GM23338 (cell line): Measurements from ENCODE around the gene IRF2BP1. TPM values are rescaled to one million over a fixed set of nuclear protein-coding genes. Genes with fewer than 3 reads are reported as not detected.

ENCODE experiments used
- ATAC-seq: fragments of 200-7000 bp; cut with Tn5 transposase; 3 replicates; pipeline ENCODE4 v1.9.1; 2020
- DNase-seq: peaks from one replicate; pipeline ENCODE4 v3.0.0-alpha.2; 2015; ENCODE audit warnings: low spot score
- H2AFZ ChIP-seq: fragments of 200-600 bp; sonication (generic); 2 replicates; pipeline ENCODE4 v1.8.0; 2016; ENCODE audit warnings: antibody characterized with exemption, mild to moderate bottlenecking, moderate library complexity
- H3F3A ChIP-seq: fragments of 200-600 bp; sonication (generic); replicated peaks from 2 replicates; pipeline ENCODE4 v1.8.0; 2017; ENCODE audit warnings: antibody characterized with exemption, mixed run types, low read depth
- H3K27ac ChIP-seq: fragments of 200-600 bp; sonication (generic); 2 replicates; pipeline ENCODE4 v1.6.1; 2016; ENCODE audit warnings: low read depth
- H3K27me3 ChIP-seq: fragments of 200-600 bp; sonication (generic); 2 replicates; pipeline ENCODE4 v1.8.0; 2016; ENCODE audit warnings: mild to moderate bottlenecking, mixed run types, moderate library complexity; ENCODE audit not compliant: insufficient read depth
- H3K36me3 ChIP-seq: fragments of 200-600 bp; sonication (generic); 2 replicates; pipeline ENCODE4 v1.8.0; 2016; ENCODE audit warnings: mild to moderate bottlenecking; ENCODE audit not compliant: insufficient read depth
- H3K4me1 ChIP-seq: fragments of 200-600 bp; sonication (generic); 2 replicates; pipeline ENCODE4 v1.8.0; 2016; ENCODE audit warnings: mild to moderate bottlenecking, moderate library complexity; ENCODE audit not compliant: insufficient read depth
- H3K4me2 ChIP-seq: fragments of 200-600 bp; sonication (generic); 2 replicates; pipeline ENCODE4 v1.7.1; 2017; ENCODE audit warnings: mixed run types
- H3K4me3 ChIP-seq: fragments of 200-600 bp; sonication (generic); 2 replicates; pipeline ENCODE4 v1.6.1; 2016; ENCODE audit warnings: mixed run types
- H3K79me2 ChIP-seq: fragments of 200-600 bp; sonication (generic); replicated peaks from 2 replicates; pipeline ENCODE4 v1.8.0; 2017; ENCODE audit warnings: mild to moderate bottlenecking; ENCODE audit not compliant: insufficient read depth
- H3K9me2 ChIP-seq: fragments of 200-600 bp; sonication (generic); 2 replicates; pipeline ENCODE4 v1.8.0; 2017; ENCODE audit not compliant: insufficient read depth
- H4K20me1 ChIP-seq: fragments of 200-600 bp; sonication (generic); replicated peaks from 2 replicates; pipeline ENCODE4 v1.8.0; 2017; ENCODE audit warnings: mild to moderate bottlenecking; ENCODE audit not compliant: insufficient read depth
- H3K27ac Mint-ChIP-seq: 2 replicates; pipeline ENCODE4 v1.8.0; 2020; ENCODE audit warnings: inconsistent platforms, mild to moderate bottlenecking, moderate library complexity, mixed read lengths
- H3K27me3 Mint-ChIP-seq: 3 replicates; pipeline ENCODE4 v1.8.0; 2022; ENCODE audit warnings: low read depth, mild to moderate bottlenecking, moderate library complexity, mixed read lengths, inconsistent platforms; ENCODE audit not compliant: insufficient read depth, poor library complexity
- H3K36me3 Mint-ChIP-seq: 3 replicates; pipeline ENCODE4 v1.8.0; 2021; ENCODE audit warnings: low read depth, mild to moderate bottlenecking, inconsistent platforms, moderate library complexity, mixed read lengths
- H3K4me1 Mint-ChIP-seq: 3 replicates; pipeline ENCODE4 v1.8.0; 2020; ENCODE audit warnings: mild to moderate bottlenecking, inconsistent platforms, mixed read lengths
- H3K4me3 Mint-ChIP-seq: 3 replicates; pipeline ENCODE4 v1.8.0; 2021; ENCODE audit warnings: moderate library complexity, mild to moderate bottlenecking, inconsistent platforms, mixed read lengths
- H3K9me3 Mint-ChIP-seq: 3 replicates; pipeline ENCODE4 v1.8.0; 2020; ENCODE audit warnings: moderate library complexity, mild to moderate bottlenecking, inconsistent platforms, mixed read lengths
- EZH2 ChIP-seq: fragments of 200-600 bp; sonication (generic); IDR thresholded peaks from one replicate; pipeline ENCODE4 v1.8.0; 2017; ENCODE audit warnings: antibody characterized with exemption, mild to moderate bottlenecking, low read depth; ENCODE audit not compliant: unreplicated experiment
- EZH2phosphoT487 ChIP-seq: fragments of 200-600 bp; sonication (generic); IDR thresholded peaks from one replicate; pipeline ENCODE4 v1.8.1; 2018; ENCODE audit warnings: antibody characterized with exemption; ENCODE audit not compliant: unreplicated experiment
- JUNB ChIP-seq: IDR thresholded peaks from one replicate; pipeline ENCODE4 v1.6.1; 2016; ENCODE audit warnings: antibody characterized with exemption; ENCODE audit not compliant: unreplicated experiment
- NANOG ChIP-seq: IDR thresholded peaks from 2 replicates; pipeline ENCODE4 v1.6.1; 2016; ENCODE audit warnings: antibody characterized with exemption, borderline replicate concordance
- POLR2AphosphoS5 ChIP-seq: IDR thresholded peaks from 2 replicates; pipeline ENCODE4 v1.6.1; 2016; ENCODE audit warnings: antibody characterized with exemption, low read depth
- STAT1 ChIP-seq: IDR thresholded peaks from one replicate; pipeline ENCODE4 v1.6.1; 2016; ENCODE audit warnings: antibody characterized with exemption; ENCODE audit not compliant: unreplicated experiment
- ZNF114 ChIP-seq: fragments of 250-450 bp; sonication (Bioruptor Pico); IDR thresholded peaks from 2 replicates; pipeline ENCODE4 v1.5.0; 2020; ENCODE audit warnings: mild to moderate bottlenecking, moderate library complexity
- polyA plus RNA-seq: library from polyadenylated mRNA; unstranded; fragments of >200 nt; fragmentation: Nextera tagmentation; extraction: Ambion mirVana; gene quantifications from 2 replicates; pipeline ENCODE4 v1.2.1, GENCODE V29; 2016
- total RNA-seq: library from RNA; depleted of rRNA; stranded (reverse); fragments of >200 nt; shearing (Covaris generic); gene quantifications from 2 replicates; pipeline ENCODE4 v1.2.3, GENCODE V29; 2014
- TF ChIP-seq, protein P1 (sequence below), 2 experiments: fragments of 200-600 bp in 1 of 2; sonication (generic) in 1 of 2; conservative IDR thresholded peaks; 2 replicates each; pipeline versions ENCODE4 v1.5.1 to v1.6.1; 2016 to 2017; ENCODE audit warnings: antibody characterized with exemption in 2 of 2, low read depth in 2 of 2, mild to moderate bottlenecking in 2 of 2, moderate library complexity in 1 of 2
- TF ChIP-seq, protein P2 (sequence below): IDR thresholded peaks from 2 replicates; pipeline ENCODE4 v1.6.1; 2016; ENCODE audit warnings: antibody characterized with exemption
- TF ChIP-seq, protein P3 (sequence below): IDR thresholded peaks from one replicate; pipeline ENCODE4 v1.6.1; 2018; ENCODE audit warnings: antibody characterized with exemption; ENCODE audit not compliant: unreplicated experiment

Gene IRF2BP1
- total and polyA plus RNA-seq, 2 experiments from 2014 or later, result 10.4 to 41.6 TPM

DNA sequence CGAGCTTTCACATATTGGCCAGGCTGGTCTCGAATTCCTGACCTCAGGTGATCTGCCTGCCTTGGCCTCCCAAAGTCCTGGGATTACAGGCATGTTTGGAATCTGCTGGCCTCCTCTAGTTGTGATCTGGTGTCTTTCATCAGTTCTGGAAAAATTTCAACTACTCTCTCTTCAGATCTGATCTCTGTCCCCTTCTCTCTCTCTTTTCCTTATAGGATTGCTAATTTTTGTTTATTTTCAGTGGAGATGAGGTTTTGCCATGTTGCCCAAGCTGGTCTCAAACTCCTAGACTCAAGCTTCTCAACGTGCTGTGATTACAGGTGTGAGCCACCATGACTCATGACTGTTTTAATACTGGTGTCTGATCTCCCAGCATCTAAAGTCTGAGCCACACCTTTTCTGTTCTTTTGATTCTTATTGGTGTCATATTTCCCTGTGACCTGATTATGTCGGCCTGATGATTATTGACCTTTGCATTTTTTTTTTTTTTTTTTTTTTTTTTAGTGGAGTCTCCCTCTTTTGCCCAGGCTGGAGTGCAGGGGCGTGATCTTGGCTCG is 39.0 kb upstream of the IRF2BP1 start:
- Mint-ChIP-seq H3K27ac (0 out of 2 replicates have a peak overlapping the region, but pooled peaks have one; percentile 2), H3K27me3 (peaks cover 32% of the 10 kb centered on the region), H3K36me3 (no peaks in the 10 kb centered on the region), H3K4me3 (no peak overlapping the region; the same call in 2 of the 3 replicates), H3K9me3 (no peaks in the 10 kb centered on the region; the same call in 2 of the 3 replicates), H3K4me1 (peaks cover 6% of the 10 kb centered on the region)
- no peaks in the 10 kb centered on the region for H3K79me2 ChIP-seq
- TF ChIP-seq, protein P1, sequence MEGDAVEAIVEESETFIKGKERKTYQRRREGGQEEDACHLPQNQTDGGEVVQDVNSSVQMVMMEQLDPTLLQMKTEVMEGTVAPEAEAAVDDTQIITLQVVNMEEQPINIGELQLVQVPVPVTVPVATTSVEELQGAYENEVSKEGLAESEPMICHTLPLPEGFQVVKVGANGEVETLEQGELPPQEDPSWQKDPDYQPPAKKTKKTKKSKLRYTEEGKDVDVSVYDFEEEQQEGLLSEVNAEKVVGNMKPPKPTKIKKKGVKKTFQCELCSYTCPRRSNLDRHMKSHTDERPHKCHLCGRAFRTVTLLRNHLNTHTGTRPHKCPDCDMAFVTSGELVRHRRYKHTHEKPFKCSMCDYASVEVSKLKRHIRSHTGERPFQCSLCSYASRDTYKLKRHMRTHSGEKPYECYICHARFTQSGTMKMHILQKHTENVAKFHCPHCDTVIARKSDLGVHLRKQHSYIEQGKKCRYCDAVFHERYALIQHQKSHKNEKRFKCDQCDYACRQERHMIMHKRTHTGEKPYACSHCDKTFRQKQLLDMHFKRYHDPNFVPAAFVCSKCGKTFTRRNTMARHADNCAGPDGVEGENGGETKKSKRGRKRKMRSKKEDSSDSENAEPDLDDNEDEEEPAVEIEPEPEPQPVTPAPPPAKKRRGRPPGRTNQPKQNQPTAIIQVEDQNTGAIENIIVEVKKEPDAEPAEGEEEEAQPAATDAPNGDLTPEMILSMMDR (conservative IDR thresholded peaks at IDR 0.05; ENCODE audit: low read depth in 2 of 2), result no peak
- TF ChIP-seq ZNF114 (CRISPR knock-in tag) (no peak), NANOG (no peak)
- H4K20me1 ChIP-seq, result no peaks in the 10 kb centered on the region
- H3K9me2 ChIP-seq, result no peaks in the 10 kb centered on the region
- no peaks in the 10 kb centered on the region for H3K4me1 ChIP-seq
- H3K27ac ChIP-seq, result no peak overlapping the region
- no peak overlapping the region for H3K4me2 ChIP-seq
- no peak overlapping the region for H2AFZ ChIP-seq
- DNase-seq (no peak), ATAC-seq (no peak)
- peaks cover 19% of the 10 kb centered on the region for H3K27me3 ChIP-seq
- H3F3A ChIP-seq, result peaks cover 8% of the 10 kb centered on the region; the same call in 1 of the 2 replicates
- H3K4me3 ChIP-seq, result no peak overlapping the region
- no peaks in the 10 kb centered on the region for H3K36me3 ChIP-seq

DNA sequence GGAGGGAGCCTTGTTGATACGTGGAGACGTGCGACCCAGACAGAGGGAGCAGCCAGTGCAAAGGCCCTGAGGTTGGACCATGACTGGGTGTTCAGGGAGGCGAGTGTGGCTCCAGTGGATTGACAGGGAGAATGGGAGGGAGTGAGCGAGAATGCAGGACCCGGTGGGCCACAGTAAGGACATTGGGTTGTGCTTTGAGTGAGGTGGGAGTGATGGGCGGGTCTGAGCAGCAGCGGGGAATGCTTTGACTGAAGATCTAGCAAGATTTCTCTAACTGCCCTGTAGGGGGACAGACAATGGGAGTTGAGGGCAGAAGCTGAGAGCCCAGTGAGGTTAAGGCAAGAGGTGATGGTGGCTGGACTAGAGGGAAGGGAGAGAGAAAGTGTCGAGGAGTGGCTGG is 36.3 kb upstream of the IRF2BP1 start:
- Histone ChIP-seq H3K27me3 (no peaks in the 10 kb centered on the region), H3K4me1 (no peaks in the 10 kb centered on the region), H3F3A (peaks cover 9% of the 10 kb centered on the region; the same call in 1 of the 2 replicates), H3K36me3 (no peaks in the 10 kb centered on the region), H4K20me1 (no peaks in the 10 kb centered on the region), H3K27ac (no peak overlapping the region), H3K4me3 (no peak overlapping the region), H2AFZ (no peak overlapping the region), H3K4me2 (no peak overlapping the region), H3K9me2 (no peaks in the 10 kb centered on the region), H3K79me2 (no peaks in the 10 kb centered on the region)
- Mint-ChIP-seq H3K4me3 (no peak overlapping the region), H3K36me3 (no peaks in the 10 kb centered on the region), H3K9me3 (no peaks in the 10 kb centered on the region), H3K4me1 (no peaks in the 10 kb centered on the region; the same call in 1 of the 3 replicates), H3K27ac (no peak overlapping the region), H3K27me3 (peaks cover 15% of the 10 kb centered on the region)
- DNase-seq (peak; percentile 94), ATAC-seq (peak; percentile 94)
- TF ChIP-seq, protein P1 (conservative IDR thresholded peaks at IDR 0.05; ENCODE audit: low read depth in 2 of 2), result peak; percentile 57
- no peak for TF ChIP-seq POLR2AphosphoS5

- Histone ChIP-seq H3K4me3 (no peak overlapping the region), H3K4me1 (no peaks in the 10 kb centered on the region), H4K20me1 (no peaks in the 10 kb centered on the region), H3K36me3 (no peaks in the 10 kb centered on the region), H3K27me3 (no peaks in the 10 kb centered on the region), H3K9me2 (no peaks in the 10 kb centered on the region), H3K27ac (no peak overlapping the region), H2AFZ (peak overlapping the region; percentile 86; the same call in 1 of the 2 replicates), H3K79me2 (no peaks in the 10 kb centered on the region), H3K4me2 (0 out of 2 replicates have a peak overlapping the region, but pooled peaks have one; percentile 55), H3F3A (peaks cover 9% of the 10 kb centered on the region; the same call in 1 of the 2 replicates)
- Mint-ChIP-seq H3K9me3 (no peaks in the 10 kb centered on the region; the same call in 2 of the 3 replicates), H3K4me1 (no peaks in the 10 kb centered on the region; the same call in 1 of the 3 replicates), H3K27me3 (peaks cover 9% of the 10 kb centered on the region), H3K27ac (no peak overlapping the region), H3K36me3 (no peaks in the 10 kb centered on the region), H3K4me3 (no peak overlapping the region)
- TF ChIP-seq POLR2AphosphoS5, result no peak
- TF ChIP-seq JUNB, result no peak
- TF ChIP-seq EZH2, result no peak
- TF ChIP-seq, protein P2, sequence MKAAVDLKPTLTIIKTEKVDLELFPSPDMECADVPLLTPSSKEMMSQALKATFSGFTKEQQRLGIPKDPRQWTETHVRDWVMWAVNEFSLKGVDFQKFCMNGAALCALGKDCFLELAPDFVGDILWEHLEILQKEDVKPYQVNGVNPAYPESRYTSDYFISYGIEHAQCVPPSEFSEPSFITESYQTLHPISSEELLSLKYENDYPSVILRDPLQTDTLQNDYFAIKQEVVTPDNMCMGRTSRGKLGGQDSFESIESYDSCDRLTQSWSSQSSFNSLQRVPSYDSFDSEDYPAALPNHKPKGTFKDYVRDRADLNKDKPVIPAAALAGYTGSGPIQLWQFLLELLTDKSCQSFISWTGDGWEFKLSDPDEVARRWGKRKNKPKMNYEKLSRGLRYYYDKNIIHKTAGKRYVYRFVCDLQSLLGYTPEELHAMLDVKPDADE, result no peak
- TF ChIP-seq EZH2phosphoT487, result no peak
- TF ChIP-seq, protein P3, sequence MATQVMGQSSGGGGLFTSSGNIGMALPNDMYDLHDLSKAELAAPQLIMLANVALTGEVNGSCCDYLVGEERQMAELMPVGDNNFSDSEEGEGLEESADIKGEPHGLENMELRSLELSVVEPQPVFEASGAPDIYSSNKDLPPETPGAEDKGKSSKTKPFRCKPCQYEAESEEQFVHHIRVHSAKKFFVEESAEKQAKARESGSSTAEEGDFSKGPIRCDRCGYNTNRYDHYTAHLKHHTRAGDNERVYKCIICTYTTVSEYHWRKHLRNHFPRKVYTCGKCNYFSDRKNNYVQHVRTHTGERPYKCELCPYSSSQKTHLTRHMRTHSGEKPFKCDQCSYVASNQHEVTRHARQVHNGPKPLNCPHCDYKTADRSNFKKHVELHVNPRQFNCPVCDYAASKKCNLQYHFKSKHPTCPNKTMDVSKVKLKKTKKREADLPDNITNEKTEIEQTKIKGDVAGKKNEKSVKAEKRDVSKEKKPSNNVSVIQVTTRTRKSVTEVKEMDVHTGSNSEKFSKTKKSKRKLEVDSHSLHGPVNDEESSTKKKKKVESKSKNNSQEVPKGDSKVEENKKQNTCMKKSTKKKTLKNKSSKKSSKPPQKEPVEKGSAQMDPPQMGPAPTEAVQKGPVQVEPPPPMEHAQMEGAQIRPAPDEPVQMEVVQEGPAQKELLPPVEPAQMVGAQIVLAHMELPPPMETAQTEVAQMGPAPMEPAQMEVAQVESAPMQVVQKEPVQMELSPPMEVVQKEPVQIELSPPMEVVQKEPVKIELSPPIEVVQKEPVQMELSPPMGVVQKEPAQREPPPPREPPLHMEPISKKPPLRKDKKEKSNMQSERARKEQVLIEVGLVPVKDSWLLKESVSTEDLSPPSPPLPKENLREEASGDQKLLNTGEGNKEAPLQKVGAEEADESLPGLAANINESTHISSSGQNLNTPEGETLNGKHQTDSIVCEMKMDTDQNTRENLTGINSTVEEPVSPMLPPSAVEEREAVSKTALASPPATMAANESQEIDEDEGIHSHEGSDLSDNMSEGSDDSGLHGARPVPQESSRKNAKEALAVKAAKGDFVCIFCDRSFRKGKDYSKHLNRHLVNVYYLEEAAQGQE, result no peak
- TF ChIP-seq STAT1, result no peak
- no peak for TF ChIP-seq NANOG
- ATAC-seq (no peak), DNase-seq (no peak)
Measured at GRCh38 chr19:45920458-45920857, 34.5 kb upstream of the IRF2BP1 start.
